ENCODE results near the gene FEN1.
A peak's percentile ranks its signal among the peaks of the same experiment; 100 is the strongest.

FEN1 gene

GRCh38 chr11:61776561-61777075 is 16.1 kb upstream of the FEN1 start:
- peak; percentile 88 for DNase-seq

- peak; percentile 69 for DNase-seq
These were observed 15.2 kb upstream of the FEN1 start for GRCh38 chr11:61777234-61778090.

- DNase-seq = no peak
These were observed 14.3 kb upstream of the FEN1 start for GRCh38 chr11:61778357-61778886.

- no peak for DNase-seq
These were observed 13.6 kb upstream of the FEN1 start for GRCh38 chr11:61778920-61779650.

GRCh38 chr11:61779666-61780525 is 12.8 kb upstream of the FEN1 start:
- DNase-seq = no peak

GRCh38 chr11:61780581-61781162 is 12.0 kb upstream of the FEN1 start:
- no peak for DNase-seq

- no peak for DNase-seq
These were observed 11.1 kb upstream of the FEN1 start for GRCh38 chr11:61781585-61781984.

GRCh38 chr11:61782299-61782698 is 10.4 kb upstream of the FEN1 start:
- no peak for DNase-seq

- no peak for DNase-seq
These were observed 9.9 kb upstream of the FEN1 start for GRCh38 chr11:61782841-61783240.

- no peak for DNase-seq
These were observed 8.8 kb upstream of the FEN1 start for GRCh38 chr11:61783717-61784505.

- no peak for DNase-seq
These were observed 8.3 kb upstream of the FEN1 start for GRCh38 chr11:61784506-61784805.

GRCh38 chr11:61785837-61786402 is 6.8 kb upstream of the FEN1 start:
- no peak for DNase-seq

- peak; percentile 62 for DNase-seq
These were observed 4.7 kb upstream of the FEN1 start for GRCh38 chr11:61787928-61788491.

GRCh38 chr11:61791737-61792309 is 888 bp upstream of the FEN1 start:
- DNase-seq = peak; percentile 85

- peak; percentile 41 for DNase-seq
These were observed 545 bp downstream of the FEN1 start for GRCh38 chr11:61793083-61793828.

GRCh38 chr11:61793829-61794204 is 1.1 kb downstream of the FEN1 start:
- no peak for DNase-seq

GRCh38 chr11:61794579-61794978 is 1.9 kb downstream of the FEN1 start:
- DNase-seq = no peak

- DNase-seq = no peak
These were observed 2.7 kb downstream of the FEN1 start for GRCh38 chr11:61795459-61795858.

- DNase-seq = no peak
These were observed 3.3 kb downstream of the FEN1 start for GRCh38 chr11:61795876-61796526.
